Measurements from ENCODE around the gene SYCP1. TPM values are rescaled to one million over a fixed set of nuclear protein-coding genes. Genes with fewer than 3 reads are reported as not detected.

SYCP1 gene
- total and polyA plus RNA-seq, 10 of the 15 experiments (the other 5 are each of a cell fraction or from before 2014, with no cell fraction given), result not detected

GRCh38 chr1:114979278-114979891 lies 124.7 kb downstream of the SYCP1 start:
- ChIA-PET POLR2A (interaction anchor here (1.5 kb wide), 1 partner anchor 133 kb away, joined by 4 read pairs; no protein-coding TSS in a partner anchor), RAD21 (ENCODE audit: unreplicated experiment) (interaction anchor here (1.0 to 1.6 kb wide), 11 partner anchors 63 to 136 kb away, joined by 3 to 34 read pairs (median 4); no protein-coding TSS in a partner anchor)

More at GRCh38 chr1:114979278-114979891, 124.7 kb downstream of the SYCP1 start:
- no TSS peak for BruUV-seq (replicated peaks)
- Histone ChIP-seq H3K27me3 (replicated peaks in 1 of 2; ENCODE audit: control insufficient read depth in 2 of 2, insufficient read depth in 2 of 2, low read length in 1 of 2) (no peaks in the 10 kb centered on the region), H3K4me3 (no peak overlapping the region), H3K36me3 (ENCODE audit: control insufficient read depth in 2 of 2, insufficient read depth in 2 of 2, low read length in 1 of 2) (no peaks in the 10 kb centered on the region), H3K79me2 (ENCODE audit: control insufficient read depth, insufficient read depth, low read length) (no peaks in the 10 kb centered on the region), H4K20me1 (ENCODE audit: control insufficient read depth, insufficient read depth) (no peaks in the 10 kb centered on the region), H3K4me2 (ENCODE audit: control insufficient read depth, insufficient read depth) (no peak overlapping the region), H3K27ac (ENCODE audit: control insufficient read depth, insufficient read depth) (no peak overlapping the region), H3K4me1 (ENCODE audit: control insufficient read depth, insufficient read depth, low read length) (no peaks in the 10 kb centered on the region), H2AFZ (ENCODE audit: control insufficient read depth, low read depth, low read length) (no peak overlapping the region), H3K9me3 (replicated peaks; ENCODE audit: control insufficient read depth, insufficient read depth, low read length) (no peaks in the 10 kb centered on the region), H3K9ac (ENCODE audit: control insufficient read depth, insufficient read depth, low read length) (no peak overlapping the region)
- WGBS (ENCODE audit: insufficient coverage, insufficient replicate concordance, low lambda C conversion rate, missing lambda C conversion rate), result 11% methylated on average over 4 of the region's 4 CpGs
- in situ Hi-C loops (cut with MboI), result loop anchor here (5.0 kb wide), 1 partner anchor 133 kb away; no protein-coding TSS in a partner anchor
- TF ChIP-seq SMC3 (IDR thresholded peaks at IDR 0.05; ENCODE audit: borderline replicate concordance, low read length) (peak; percentile 89), BRCA1 (IDR thresholded peaks at IDR 0.05; ENCODE audit: low read depth, low read length) (no peak), POLR2AphosphoS2 (IDR thresholded peaks at IDR 0.05; ENCODE audit: low read depth, low read length) (no peak), E2F4 (IDR thresholded peaks at IDR 0.05; ENCODE audit: low read depth, low read length) (no peak), RAD21 (IDR thresholded peaks at IDR 0.05; ENCODE audit: insufficient read depth, low read depth, low read length) (peak; percentile 73)
- TF ChIP-seq, protein P1, sequence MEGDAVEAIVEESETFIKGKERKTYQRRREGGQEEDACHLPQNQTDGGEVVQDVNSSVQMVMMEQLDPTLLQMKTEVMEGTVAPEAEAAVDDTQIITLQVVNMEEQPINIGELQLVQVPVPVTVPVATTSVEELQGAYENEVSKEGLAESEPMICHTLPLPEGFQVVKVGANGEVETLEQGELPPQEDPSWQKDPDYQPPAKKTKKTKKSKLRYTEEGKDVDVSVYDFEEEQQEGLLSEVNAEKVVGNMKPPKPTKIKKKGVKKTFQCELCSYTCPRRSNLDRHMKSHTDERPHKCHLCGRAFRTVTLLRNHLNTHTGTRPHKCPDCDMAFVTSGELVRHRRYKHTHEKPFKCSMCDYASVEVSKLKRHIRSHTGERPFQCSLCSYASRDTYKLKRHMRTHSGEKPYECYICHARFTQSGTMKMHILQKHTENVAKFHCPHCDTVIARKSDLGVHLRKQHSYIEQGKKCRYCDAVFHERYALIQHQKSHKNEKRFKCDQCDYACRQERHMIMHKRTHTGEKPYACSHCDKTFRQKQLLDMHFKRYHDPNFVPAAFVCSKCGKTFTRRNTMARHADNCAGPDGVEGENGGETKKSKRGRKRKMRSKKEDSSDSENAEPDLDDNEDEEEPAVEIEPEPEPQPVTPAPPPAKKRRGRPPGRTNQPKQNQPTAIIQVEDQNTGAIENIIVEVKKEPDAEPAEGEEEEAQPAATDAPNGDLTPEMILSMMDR (IDR thresholded peaks at IDR 0.05 in 2 of 3, conservative IDR thresholded peaks at IDR 0.05 in 1 of 3; ENCODE audit: control insufficient read depth in 2 of 3, extremely low read depth in 1 of 3, insufficient read depth in 1 of 3, low read depth in 3 of 3, low read length in 3 of 3), result peak; percentile 60 to 70 (median 65); a peak in 5 of 6 replicates
- DNase-seq (ENCODE audit: low read depth, low spot score) (peak; percentile 13), FAIRE-seq (peak; percentile 95), ATAC-seq (peak; percentile 72)
- SMC1A ChIA-PET (ENCODE audit: uncharacterized antibody, unreplicated experiment), result interaction anchor here (0.7 to 2.2 kb wide), 15 partner anchors 8 to 160 kb away, joined by 3 to 65 read pairs (median 5); no protein-coding TSS in a partner anchor
- CTCF ChIA-PET, result interaction anchor here (0.6 to 2.2 kb wide), 19 partner anchors 11 to 633 kb away, joined by 3 to 64 read pairs (median 5); no protein-coding TSS in a partner anchor
- intact Hi-C loops (cut with micrococcal nuclease; ENCODE audit: unreplicated experiment), result loop anchor here (1.0 to 10.0 kb wide), 3 partner anchors 73 to 615 kb away; no protein-coding TSS in a partner anchor
